Mesothelial cell of epicardium (in vitro differentiated cells): Measurements from ENCODE around the gene RAD51D. TPM values are rescaled to one million over a fixed set of nuclear protein-coding genes. Genes with fewer than 3 reads are reported as not detected.
A peak's percentile ranks its signal among the peaks of the same experiment; 100 is the strongest.

Source experiments
- DNase-seq, 2 experiments: peaks; one replicate each; pipeline ENCODE4 v3.0.0; 2021; ENCODE audit warnings: low spot score in 2 of 2; ENCODE audit not compliant: unreplicated experiment in 2 of 2
- H3K27ac Mint-ChIP-seq: 2 replicates; pipeline ENCODE4 v1.8.0; 2021; ENCODE audit warnings: mixed read lengths
- H3K27me3 Mint-ChIP-seq: 2 replicates; pipeline ENCODE4 v1.8.0; 2021; ENCODE audit warnings: low read depth, mixed read lengths
- H3K36me3 Mint-ChIP-seq: 2 replicates; pipeline ENCODE4 v1.8.0; 2021; ENCODE audit warnings: mixed read lengths
- H3K4me1 Mint-ChIP-seq: 2 replicates; pipeline ENCODE4 v1.8.0; 2021; ENCODE audit warnings: mixed read lengths
- H3K4me3 Mint-ChIP-seq: 2 replicates; pipeline ENCODE4 v1.8.0; 2021; ENCODE audit warnings: mild to moderate bottlenecking, moderate library complexity, mixed read lengths
- H3K9me3 Mint-ChIP-seq: 2 replicates; pipeline ENCODE4 v1.8.0; 2021; ENCODE audit warnings: mixed read lengths
- total RNA-seq: library from RNA; stranded (reverse); gene quantifications from 3 replicates; pipeline ENCODE4 v1.2.1, GENCODE V29; 2021
- TF ChIP-seq, protein P1 (sequence below): fragments of 200-600 bp; sonication (generic); IDR thresholded peaks from one replicate; pipeline ENCODE4 v1.5.0; 2021; ENCODE audit warnings: antibody characterized with exemption; ENCODE audit not compliant: unreplicated experiment

Gene RAD51D
- total RNA-seq, 1 donor from 2014 or later, result 17.2 TPM

- no peak for DNase-seq
- H3K27ac Mint-ChIP-seq, result no peak overlapping the region
- no peak overlapping the region for H3K4me3 Mint-ChIP-seq
- TF ChIP-seq, protein P1, sequence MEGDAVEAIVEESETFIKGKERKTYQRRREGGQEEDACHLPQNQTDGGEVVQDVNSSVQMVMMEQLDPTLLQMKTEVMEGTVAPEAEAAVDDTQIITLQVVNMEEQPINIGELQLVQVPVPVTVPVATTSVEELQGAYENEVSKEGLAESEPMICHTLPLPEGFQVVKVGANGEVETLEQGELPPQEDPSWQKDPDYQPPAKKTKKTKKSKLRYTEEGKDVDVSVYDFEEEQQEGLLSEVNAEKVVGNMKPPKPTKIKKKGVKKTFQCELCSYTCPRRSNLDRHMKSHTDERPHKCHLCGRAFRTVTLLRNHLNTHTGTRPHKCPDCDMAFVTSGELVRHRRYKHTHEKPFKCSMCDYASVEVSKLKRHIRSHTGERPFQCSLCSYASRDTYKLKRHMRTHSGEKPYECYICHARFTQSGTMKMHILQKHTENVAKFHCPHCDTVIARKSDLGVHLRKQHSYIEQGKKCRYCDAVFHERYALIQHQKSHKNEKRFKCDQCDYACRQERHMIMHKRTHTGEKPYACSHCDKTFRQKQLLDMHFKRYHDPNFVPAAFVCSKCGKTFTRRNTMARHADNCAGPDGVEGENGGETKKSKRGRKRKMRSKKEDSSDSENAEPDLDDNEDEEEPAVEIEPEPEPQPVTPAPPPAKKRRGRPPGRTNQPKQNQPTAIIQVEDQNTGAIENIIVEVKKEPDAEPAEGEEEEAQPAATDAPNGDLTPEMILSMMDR, result no peak
- H3K4me1 Mint-ChIP-seq, result peaks cover 20% of the 10 kb centered on the region
- no peaks in the 10 kb centered on the region for H3K27me3 Mint-ChIP-seq
- no peaks in the 10 kb centered on the region for H3K9me3 Mint-ChIP-seq
- no peaks in the 10 kb centered on the region for H3K36me3 Mint-ChIP-seq
Observed at GRCh38 chr17:35080536-35080935, 39.1 kb downstream of the RAD51D start.

GRCh38 chr17:35079547-35080423 is 39.9 kb downstream of the RAD51D start:
- Mint-ChIP-seq H3K4me3 (no peak overlapping the region), H3K36me3 (no peaks in the 10 kb centered on the region), H3K9me3 (no peaks in the 10 kb centered on the region), H3K27ac (no peak overlapping the region), H3K27me3 (no peaks in the 10 kb centered on the region), H3K4me1 (peaks cover 18% of the 10 kb centered on the region)
- TF ChIP-seq, protein P1, result no peak
- no peak for DNase-seq

DNA sequence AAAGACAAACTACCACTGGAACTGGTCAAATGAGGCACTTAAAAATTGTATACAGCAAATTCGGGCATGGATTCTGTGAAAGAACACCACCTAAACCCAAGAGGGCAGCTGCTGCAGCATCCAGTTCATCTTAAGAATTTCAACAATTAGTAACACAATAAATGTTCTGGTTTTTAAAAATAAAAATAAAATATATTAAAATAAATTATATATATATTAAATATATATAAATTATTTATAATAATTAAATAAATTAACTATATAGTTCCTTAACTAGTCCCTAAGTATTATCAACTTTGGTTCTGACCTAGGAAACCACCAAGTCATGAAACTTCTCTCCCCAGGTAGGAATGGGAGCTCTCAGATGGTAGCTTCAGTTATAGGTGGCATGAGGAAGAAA is 42.8 kb downstream of the RAD51D start:
- Mint-ChIP-seq H3K27ac (no peak overlapping the region), H3K9me3 (no peaks in the 10 kb centered on the region), H3K4me1 (peaks cover 13% of the 10 kb centered on the region), H3K36me3 (no peaks in the 10 kb centered on the region), H3K27me3 (no peaks in the 10 kb centered on the region), H3K4me3 (no peak overlapping the region)
- DNase-seq, result no peak
- TF ChIP-seq, protein P1, result no peak

- no peak overlapping the region for H3K4me3 Mint-ChIP-seq
- TF ChIP-seq, protein P1, result no peak
Observed at GRCh38 chr17:35074711-35075707, 44.7 kb downstream of the RAD51D start.

GRCh38 chr17:35073991-35074627 is 45.6 kb downstream of the RAD51D start:
- no peak for DNase-seq
- H3K9me3 Mint-ChIP-seq, result no peaks in the 10 kb centered on the region
- no peak overlapping the region for H3K4me3 Mint-ChIP-seq
- H3K36me3 Mint-ChIP-seq, result no peaks in the 10 kb centered on the region
- H3K4me1 Mint-ChIP-seq, result peaks cover 12% of the 10 kb centered on the region
- H3K27ac Mint-ChIP-seq, result peak overlapping the region; percentile 72
- TF ChIP-seq, protein P1, result no peak
- H3K27me3 Mint-ChIP-seq, result no peaks in the 10 kb centered on the region

More at GRCh38 chr17:35074711-35075707, 44.7 kb downstream of the RAD51D start:
- peak overlapping the region; percentile 72 for H3K27ac Mint-ChIP-seq
- H3K27me3 Mint-ChIP-seq, result no peaks in the 10 kb centered on the region
- H3K36me3 Mint-ChIP-seq, result no peaks in the 10 kb centered on the region
- no peak for DNase-seq
- H3K9me3 Mint-ChIP-seq, result no peaks in the 10 kb centered on the region
- H3K4me1 Mint-ChIP-seq, result peaks cover 12% of the 10 kb centered on the region
